ENCODE results near the gene OXTR.
"Not testable (repeated sequence)": the region's sequence is repeated elsewhere in the genome, so short reads cannot be mapped to it uniquely, and the experiment has no call there.

Gene OXTR

GRCh38 chr3:8723612-8724011 is 45.8 kb downstream of the OXTR start:
- no peaks in the 10 kb centered on the region for H3K36me3 ChIP-seq (ENCODE audit: insufficient read depth, low read length)
- no peaks in the 10 kb centered on the region for H3K9me3 ChIP-seq (ENCODE audit: low read length)
- no peak overlapping the region for H3K9ac ChIP-seq (ENCODE audit: low read length)
- H3K27ac ChIP-seq (ENCODE audit: low read depth, low read length), result no peak overlapping the region
- H3K27me3 ChIP-seq (ENCODE audit: control insufficient read depth in 1 of 2, insufficient read depth in 2 of 2, low read length in 2 of 2), result no peaks in the 10 kb centered on the region
- H3K4me1 ChIP-seq (ENCODE audit: insufficient read depth, low read length), result no peaks in the 10 kb centered on the region
- H3K4me3 ChIP-seq (ENCODE audit: low read depth in 1 of 2, low read length in 2 of 2), result no peak overlapping the region

GRCh38 chr3:8722808-8723207 is 46.6 kb downstream of the OXTR start:
- Histone ChIP-seq H3K4me1 (ENCODE audit: insufficient read depth, low read length) (no peaks in the 10 kb centered on the region), H3K4me3 (ENCODE audit: low read depth in 1 of 2, low read length in 2 of 2) (no peak overlapping the region), H3K9ac (ENCODE audit: low read length) (no peak overlapping the region), H3K9me3 (ENCODE audit: low read length) (no peaks in the 10 kb centered on the region), H3K36me3 (ENCODE audit: insufficient read depth, low read length) (no peaks in the 10 kb centered on the region), H3K27me3 (ENCODE audit: control insufficient read depth in 1 of 2, insufficient read depth in 2 of 2, low read length in 2 of 2) (no peaks in the 10 kb centered on the region), H3K27ac (ENCODE audit: low read depth, low read length) (no peak overlapping the region)

GRCh38 chr3:8715757-8716156 is 53.7 kb downstream of the OXTR start:
- H3K4me3 ChIP-seq (ENCODE audit: low read depth in 1 of 2, low read length in 2 of 2); H3K9ac ChIP-seq (ENCODE audit: low read length): not testable (repeated sequence)

GRCh38 chr3:8713901-8714759 is 55.3 kb downstream of the OXTR start:
- H3K9me3 ChIP-seq (ENCODE audit: low read length), result no peaks in the 10 kb centered on the region
- H3K4me1 ChIP-seq (ENCODE audit: insufficient read depth, low read length), result no peaks in the 10 kb centered on the region
- no peak overlapping the region for H3K27ac ChIP-seq (ENCODE audit: low read depth, low read length)
- H3K36me3 ChIP-seq (ENCODE audit: insufficient read depth, low read length), result no peaks in the 10 kb centered on the region
- H3K27me3 ChIP-seq (ENCODE audit: control insufficient read depth in 1 of 2, insufficient read depth in 2 of 2, low read length in 2 of 2), result no peaks in the 10 kb centered on the region
- no peak overlapping the region for H3K4me3 ChIP-seq (ENCODE audit: low read depth in 1 of 2, low read length in 2 of 2)
- H3K9ac ChIP-seq (ENCODE audit: low read length), result no peak overlapping the region

More at GRCh38 chr3:8715757-8716156, 53.7 kb downstream of the OXTR start:
- H3K9me3 ChIP-seq (ENCODE audit: low read length); H3K27ac ChIP-seq (ENCODE audit: low read depth, low read length); H3K36me3 ChIP-seq (ENCODE audit: insufficient read depth, low read length); H3K27me3 ChIP-seq (ENCODE audit: control insufficient read depth in 1 of 2, insufficient read depth in 2 of 2, low read length in 2 of 2); H3K4me1 ChIP-seq (ENCODE audit: insufficient read depth, low read length): not testable (repeated sequence)

GRCh38 chr3:8712908-8713255 is 56.5 kb downstream of the OXTR start:
- H3K9ac ChIP-seq (ENCODE audit: low read length), result no peak overlapping the region
- no peaks in the 10 kb centered on the region for H3K36me3 ChIP-seq (ENCODE audit: insufficient read depth, low read length)
- no peaks in the 10 kb centered on the region for H3K9me3 ChIP-seq (ENCODE audit: low read length)
- no peaks in the 10 kb centered on the region for H3K4me1 ChIP-seq (ENCODE audit: insufficient read depth, low read length)
- no peaks in the 10 kb centered on the region for H3K27me3 ChIP-seq (ENCODE audit: control insufficient read depth in 1 of 2, insufficient read depth in 2 of 2, low read length in 2 of 2)
- H3K4me3 ChIP-seq (ENCODE audit: low read depth in 1 of 2, low read length in 2 of 2), result no peak overlapping the region
- H3K27ac ChIP-seq (ENCODE audit: low read depth, low read length), result no peak overlapping the region

GRCh38 chr3:8712045-8712907 is 57.1 kb downstream of the OXTR start:
- H3K4me3 ChIP-seq (ENCODE audit: low read depth in 1 of 2, low read length in 2 of 2), result no peak overlapping the region
- no peaks in the 10 kb centered on the region for H3K9me3 ChIP-seq (ENCODE audit: low read length)
- no peak overlapping the region for H3K27ac ChIP-seq (ENCODE audit: low read depth, low read length)
- H3K4me1 ChIP-seq (ENCODE audit: insufficient read depth, low read length), result no peaks in the 10 kb centered on the region
- H3K9ac ChIP-seq (ENCODE audit: low read length), result no peak overlapping the region
- no peaks in the 10 kb centered on the region for H3K36me3 ChIP-seq (ENCODE audit: insufficient read depth, low read length)
- no peaks in the 10 kb centered on the region for H3K27me3 ChIP-seq (ENCODE audit: control insufficient read depth in 1 of 2, insufficient read depth in 2 of 2, low read length in 2 of 2)

- Histone ChIP-seq H3K36me3 (ENCODE audit: insufficient read depth, low read length) (no peaks in the 10 kb centered on the region), H3K4me3 (ENCODE audit: low read depth in 1 of 2, low read length in 2 of 2) (no peak overlapping the region), H3K9ac (ENCODE audit: low read length) (no peak overlapping the region), H3K9me3 (ENCODE audit: low read length) (no peaks in the 10 kb centered on the region), H3K27ac (ENCODE audit: low read depth, low read length) (no peak overlapping the region), H3K4me1 (ENCODE audit: insufficient read depth, low read length) (no peaks in the 10 kb centered on the region), H3K27me3 (ENCODE audit: control insufficient read depth in 1 of 2, insufficient read depth in 2 of 2, low read length in 2 of 2) (no peaks in the 10 kb centered on the region)
Measured at GRCh38 chr3:8709801-8710507, 59.5 kb downstream of the OXTR start.

- H3K4me3 ChIP-seq (ENCODE audit: low read depth in 1 of 2, low read length in 2 of 2), result no peak overlapping the region
- no peak overlapping the region for H3K27ac ChIP-seq (ENCODE audit: low read depth, low read length)
- no peaks in the 10 kb centered on the region for H3K9me3 ChIP-seq (ENCODE audit: low read length)
- H3K27me3 ChIP-seq (ENCODE audit: control insufficient read depth in 1 of 2, insufficient read depth in 2 of 2, low read length in 2 of 2), result no peaks in the 10 kb centered on the region
- no peaks in the 10 kb centered on the region for H3K36me3 ChIP-seq (ENCODE audit: insufficient read depth, low read length)
- H3K4me1 ChIP-seq (ENCODE audit: insufficient read depth, low read length), result no peaks in the 10 kb centered on the region
- H3K9ac ChIP-seq (ENCODE audit: low read length), result no peak overlapping the region
Measured at GRCh38 chr3:8709287-8709686, 60.1 kb downstream of the OXTR start.

- Histone ChIP-seq H3K9ac (ENCODE audit: low read length) (no peak overlapping the region), H3K4me3 (ENCODE audit: low read depth in 1 of 2, low read length in 2 of 2) (no peak overlapping the region), H3K4me1 (ENCODE audit: insufficient read depth, low read length) (no peaks in the 10 kb centered on the region), H3K27ac (ENCODE audit: low read depth, low read length) (no peak overlapping the region), H3K9me3 (ENCODE audit: low read length) (no peaks in the 10 kb centered on the region), H3K36me3 (ENCODE audit: insufficient read depth, low read length) (no peaks in the 10 kb centered on the region), H3K27me3 (ENCODE audit: control insufficient read depth in 1 of 2, insufficient read depth in 2 of 2, low read length in 2 of 2) (no peaks in the 10 kb centered on the region)
Measured at GRCh38 chr3:8705575-8705974, 63.8 kb downstream of the OXTR start.

GRCh38 chr3:8702560-8702959 is 66.9 kb downstream of the OXTR start:
- Histone ChIP-seq H3K27ac (ENCODE audit: low read depth, low read length) (no peak overlapping the region), H3K27me3 (ENCODE audit: control insufficient read depth in 1 of 2, insufficient read depth in 2 of 2, low read length in 2 of 2) (no peaks in the 10 kb centered on the region), H3K9ac (ENCODE audit: low read length) (no peak overlapping the region), H3K36me3 (ENCODE audit: insufficient read depth, low read length) (no peaks in the 10 kb centered on the region), H3K9me3 (ENCODE audit: low read length) (no peaks in the 10 kb centered on the region), H3K4me1 (ENCODE audit: insufficient read depth, low read length) (no peaks in the 10 kb centered on the region), H3K4me3 (ENCODE audit: low read depth in 1 of 2, low read length in 2 of 2) (no peak overlapping the region)

Measured in muscle layer of colon (tissue), 2 donors.